Adipocyte (in vitro differentiated cells): ENCODE results near the gene ZNF239.
"Not testable (repeated sequence)": the region's sequence is repeated elsewhere in the genome, so short reads cannot be mapped to it uniquely, and the experiment has no call there.

Source experiments
- DNase-seq: peaks from one replicate; pipeline ENCODE4 v3.0.0-alpha.2; 2015; ENCODE audit warnings: low read depth
- H3K27me3 ChIP-seq: replicated peaks from 2 replicates; pipeline ENCODE4 v1.7.0; 2013; ENCODE audit warnings: mild to moderate bottlenecking, low read length, moderate library complexity; ENCODE audit not compliant: control insufficient read depth, insufficient read depth
- H3K36me3 ChIP-seq: 2 replicates; pipeline ENCODE4 v1.7.0; 2013; ENCODE audit warnings: low read length, mild to moderate bottlenecking, moderate library complexity; ENCODE audit not compliant: control insufficient read depth, insufficient read depth, severe bottlenecking
- H3K4me1 ChIP-seq: 2 replicates; pipeline ENCODE4 v1.7.0; 2013; ENCODE audit warnings: mild to moderate bottlenecking, low read length, moderate library complexity; ENCODE audit not compliant: control insufficient read depth, insufficient read depth
- H3K4me3 ChIP-seq: 2 replicates; pipeline ENCODE4 v1.7.0; 2013; ENCODE audit warnings: mild to moderate bottlenecking, low read length, moderate library complexity
- H3K9ac ChIP-seq: 2 replicates; pipeline ENCODE4 v1.7.0; 2013; ENCODE audit warnings: mild to moderate bottlenecking, low read length, moderate library complexity
- H3K9me3 ChIP-seq: 2 replicates; pipeline ENCODE4 v1.7.0; 2013; ENCODE audit warnings: mild to moderate bottlenecking, low read length, moderate library complexity; ENCODE audit not compliant: control insufficient read depth

Gene ZNF239

DNA sequence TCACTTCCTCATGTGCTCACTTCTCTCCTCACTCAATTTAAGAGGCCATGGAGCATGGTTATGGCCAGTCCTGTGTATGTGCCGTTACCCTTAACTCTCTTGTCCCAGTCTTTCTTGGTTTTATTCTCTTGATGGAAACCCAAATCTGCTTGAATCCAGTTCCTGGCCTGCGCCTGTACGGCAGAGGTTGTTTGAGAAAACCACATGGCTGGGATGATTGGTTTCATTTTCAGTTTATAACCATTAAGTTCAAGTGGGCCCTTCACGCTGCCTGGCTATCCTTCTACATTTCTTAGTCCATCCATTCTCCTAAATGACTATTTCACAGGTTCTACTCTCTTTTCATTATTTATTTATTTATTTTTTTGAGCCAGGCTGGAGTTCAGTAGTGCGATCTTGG lies 1.6 kb upstream of the ZNF239 start:
- H3K4me1 ChIP-seq, result peaks cover 12% of the 10 kb centered on the region
- no peak for DNase-seq
- no peaks in the 10 kb centered on the region for H3K9me3 ChIP-seq
- H3K36me3 ChIP-seq, result no peaks in the 10 kb centered on the region
- no peaks in the 10 kb centered on the region for H3K27me3 ChIP-seq
- no peak overlapping the region for H3K4me3 ChIP-seq
- no peak overlapping the region for H3K9ac ChIP-seq

DNA sequence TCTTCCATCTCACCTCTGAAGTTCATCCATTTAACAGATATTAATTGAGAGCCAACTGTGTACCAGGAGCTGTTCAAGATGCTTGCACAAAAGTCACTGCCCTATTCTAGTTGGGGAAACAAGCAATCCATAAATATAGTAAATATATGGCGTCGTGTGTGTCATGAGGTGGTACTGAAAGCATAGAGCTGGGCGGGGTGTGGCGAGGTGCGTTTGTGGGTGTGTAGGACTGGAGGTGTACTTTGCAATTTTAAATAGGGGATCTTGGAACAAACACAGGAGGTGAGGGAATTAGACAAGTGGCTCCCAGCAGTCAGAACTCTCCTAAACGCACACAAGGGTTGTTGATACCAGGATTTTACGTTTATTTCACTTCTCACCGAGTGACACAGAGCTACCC lies 490 bp upstream of the ZNF239 start:
- Histone ChIP-seq H3K4me1 (peaks cover 12% of the 10 kb centered on the region), H3K36me3 (peaks cover 1% of the 10 kb centered on the region), H3K9ac (peak overlapping the region; percentile 81), H3K27me3 (no peaks in the 10 kb centered on the region), H3K9me3 (no peaks in the 10 kb centered on the region), H3K4me3 (peak overlapping the region; percentile 86)
- DNase-seq, result no peak

DNA sequence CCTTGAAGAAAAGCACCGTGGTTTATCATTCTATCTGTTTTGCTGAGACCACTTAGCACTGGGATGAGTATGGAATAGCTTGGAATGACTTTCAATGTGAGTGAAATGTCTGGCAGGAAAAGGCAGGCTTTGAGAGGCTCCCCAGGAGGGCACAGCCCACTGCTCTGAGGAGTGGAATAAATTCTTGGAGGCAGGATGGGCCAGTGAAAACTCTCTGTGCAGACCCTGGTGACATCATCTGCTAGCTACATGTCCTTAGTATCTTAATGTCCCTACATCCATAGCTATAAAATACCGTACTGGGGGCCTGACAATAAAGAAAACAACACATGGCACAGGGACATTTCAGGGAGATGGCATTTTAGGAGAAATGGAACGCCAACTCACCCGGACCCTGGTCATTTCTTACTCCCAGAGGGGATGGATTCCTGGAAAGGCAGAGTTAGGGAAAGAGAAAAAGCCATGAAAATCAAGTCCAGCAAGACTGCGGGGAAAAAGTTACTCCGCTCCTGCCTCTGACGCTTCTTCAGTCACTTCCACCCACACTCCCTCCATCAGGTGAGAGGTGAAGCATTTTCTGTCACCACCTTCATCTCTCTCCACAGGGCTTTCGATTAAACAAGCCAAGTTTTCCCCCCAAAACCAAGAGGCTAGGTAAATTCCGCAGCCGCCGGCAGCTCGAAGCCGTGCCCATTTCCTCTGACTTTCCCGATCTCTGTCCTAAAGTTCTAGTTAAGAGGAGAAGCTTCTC lies 991 bp downstream of the ZNF239 start:
- Histone ChIP-seq H3K4me1 (peaks cover 12% of the 10 kb centered on the region), H3K27me3 (no peaks in the 10 kb centered on the region), H3K4me3 (peak overlapping the region; percentile 86), H3K9me3 (no peaks in the 10 kb centered on the region), H3K36me3 (peaks cover 5% of the 10 kb centered on the region), H3K9ac (peak overlapping the region; percentile 81)
- DNase-seq, result peak; percentile 31

GRCh38 chr10:43570971-43571370 lies 3.4 kb downstream of the ZNF239 start:
- Histone ChIP-seq H3K9ac (no peak overlapping the region), H3K4me1 (peaks cover 12% of the 10 kb centered on the region), H3K4me3 (no peak overlapping the region), H3K27me3 (no peaks in the 10 kb centered on the region), H3K9me3 (no peaks in the 10 kb centered on the region), H3K36me3 (peaks cover 20% of the 10 kb centered on the region)
- DNase-seq, result no peak

- no peak for DNase-seq
- Histone ChIP-seq H3K4me1 (peaks cover 12% of the 10 kb centered on the region), H3K9me3 (no peaks in the 10 kb centered on the region), H3K27me3 (no peaks in the 10 kb centered on the region), H3K36me3 (peaks cover 21% of the 10 kb centered on the region), H3K9ac (no peak overlapping the region), H3K4me3 (no peak overlapping the region)
These were observed 4.7 kb downstream of the ZNF239 start for GRCh38 chr10:43569681-43570080.

DNA sequence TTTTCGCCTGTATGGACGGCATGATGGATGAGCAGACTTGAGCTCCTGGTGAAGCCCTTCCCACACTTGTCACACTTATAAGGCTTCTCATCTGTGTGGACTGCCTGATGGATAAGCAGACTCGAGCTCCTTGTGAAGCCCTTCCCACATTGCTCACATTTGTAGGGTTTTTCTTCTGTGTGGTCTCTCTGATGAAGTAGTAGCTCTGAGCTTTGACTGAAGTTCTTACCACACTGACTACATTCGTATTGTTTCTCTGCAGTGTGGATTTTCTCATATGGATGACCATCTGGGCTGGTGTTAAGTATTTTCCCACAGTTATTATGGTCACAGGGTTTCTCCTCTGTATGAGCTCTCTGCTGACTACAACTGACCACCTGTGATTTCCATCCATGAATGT lies 17.2 kb downstream of the ZNF239 start:
- H3K27me3 ChIP-seq, result no peaks in the 10 kb centered on the region
- no peak overlapping the region for H3K9ac ChIP-seq
- H3K36me3 ChIP-seq, result peaks cover 45% of the 10 kb centered on the region
- H3K9me3 ChIP-seq, result peaks cover 57% of the 10 kb centered on the region
- DNase-seq, result no peak
- H3K4me3 ChIP-seq, result peak overlapping the region; percentile 29
- no peaks in the 10 kb centered on the region for H3K4me1 ChIP-seq

DNA sequence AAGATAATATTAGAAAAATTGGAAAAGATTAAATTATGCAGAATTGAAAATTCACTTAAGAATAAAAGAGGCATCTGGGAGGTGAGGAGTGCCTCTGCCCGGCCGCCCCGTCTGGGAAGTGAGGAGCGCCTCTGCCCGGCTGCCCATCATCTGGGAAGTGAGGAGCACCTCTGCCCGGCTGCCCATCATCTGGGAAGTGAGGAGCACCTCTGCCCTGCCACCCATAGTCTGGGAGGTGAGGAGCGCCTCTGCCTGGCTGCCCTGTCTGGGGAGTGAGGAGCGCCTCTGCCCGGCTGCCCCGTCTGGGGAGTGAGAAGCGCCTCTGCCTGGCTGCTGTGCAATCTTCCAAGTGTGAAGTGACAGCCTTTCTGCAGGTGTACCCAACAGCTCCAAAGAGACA lies 30.7 kb downstream of the ZNF239 start:
- H3K36me3 ChIP-seq, H3K4me1 ChIP-seq, H3K27me3 ChIP-seq, DNase-seq, H3K4me3 ChIP-seq, H3K9ac ChIP-seq: not testable (repeated sequence)
- H3K9me3 ChIP-seq, result peaks cover 21% of the 10 kb centered on the region

DNA sequence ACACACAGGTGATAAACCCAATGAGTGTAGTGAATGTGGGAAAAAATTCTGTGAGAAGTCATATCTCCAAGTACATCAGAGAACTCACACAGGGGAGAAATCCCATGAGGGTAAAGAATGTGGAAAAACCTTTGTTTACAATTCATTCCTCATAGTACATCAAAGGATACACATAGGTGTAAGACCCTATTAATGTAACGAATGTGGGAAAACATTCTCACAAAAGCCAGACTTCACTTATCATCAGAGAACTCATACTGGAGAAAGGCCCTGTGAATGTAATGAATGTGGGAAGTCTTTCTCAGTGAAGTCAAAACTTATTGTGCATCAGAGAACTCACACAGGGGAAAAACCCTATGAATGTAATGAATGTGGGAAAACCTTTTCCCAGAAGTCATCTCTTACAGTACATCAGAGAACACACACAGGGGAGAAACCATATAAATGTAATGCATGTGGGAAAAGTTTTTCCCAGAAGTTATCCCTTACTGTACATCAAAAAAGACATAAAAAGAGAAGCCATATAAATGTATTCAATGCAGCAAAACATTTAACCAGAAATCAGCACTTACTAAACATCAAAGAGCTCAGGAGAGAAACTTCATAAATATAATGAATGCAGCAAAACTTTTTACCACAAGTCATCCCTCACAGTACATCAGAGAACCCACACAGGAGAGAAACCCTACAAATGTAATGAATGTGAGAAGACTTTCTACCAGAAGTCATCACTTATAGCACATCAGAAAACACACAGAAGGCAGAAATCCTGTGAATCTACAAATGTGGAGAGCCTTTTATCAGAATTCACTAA lies 49.8 kb downstream of the ZNF239 start:
- H3K9ac ChIP-seq, result no peak overlapping the region

More for the DNA sequence above, 49.8 kb downstream of the ZNF239 start:
- H3K27me3 ChIP-seq, result no peaks in the 10 kb centered on the region
- H3K9me3 ChIP-seq, result peaks cover 72% of the 10 kb centered on the region
- no peaks in the 10 kb centered on the region for H3K36me3 ChIP-seq
- DNase-seq, result peak; percentile 1
- H3K4me1 ChIP-seq, result no peaks in the 10 kb centered on the region
- peak overlapping the region; percentile 52 for H3K4me3 ChIP-seq
